Keratinocyte (primary cell): Measurements from ENCODE around the gene RAPGEF3. TPM values are rescaled to one million over a fixed set of nuclear protein-coding genes. Genes with fewer than 3 reads are reported as not detected.

Source experiments
- DNase-seq: peaks from one replicate; pipeline ENCODE4 v3.0.0-alpha.2; 2011; ENCODE audit warnings: low read depth, missing footprints, low spot score
- FAIRE-seq: peaks from 2 replicates; lab custom pipeline; 2011; peaks lifted over from hg19 to GRCh38; lab: Jason Lieb, UNC
- H2AFZ ChIP-seq: 2 replicates; pipeline ENCODE4 v1.6.0; 2012; ENCODE audit warnings: low read length, control low read depth, inconsistent platforms; ENCODE audit not compliant: control insufficient read depth
- H3K27ac ChIP-seq: 2 replicates; pipeline ENCODE4 v1.5.1; 2011; ENCODE audit warnings: low read length; ENCODE audit not compliant: control insufficient read depth, insufficient read depth
- H3K27me3 ChIP-seq: 3 replicates; pipeline ENCODE4 v1.6.0; 2011; ENCODE audit warnings: low read length; ENCODE audit not compliant: control insufficient read depth, insufficient read depth; ENCODE audit errors: extremely low read depth
- H3K36me3 ChIP-seq, 2 experiments: 2 replicates in 1 of 2; 3 replicates in 1 of 2; pipeline ENCODE4 v1.5.1; 2011; ENCODE audit warnings: low read length in 2 of 2, mild to moderate bottlenecking in 1 of 2; ENCODE audit not compliant: control insufficient read depth in 2 of 2, insufficient read depth in 2 of 2; ENCODE audit errors: extremely low read depth in 1 of 2
- H3K4me1 ChIP-seq: 3 replicates; pipeline ENCODE4 v1.5.1; 2011; ENCODE audit warnings: low read length; ENCODE audit not compliant: control insufficient read depth, insufficient read depth; ENCODE audit errors: extremely low read depth
- H3K4me2 ChIP-seq: 3 replicates; pipeline ENCODE4 v1.6.0; 2011; ENCODE audit warnings: low read depth, low read length; ENCODE audit not compliant: control insufficient read depth, insufficient read depth; ENCODE audit errors: extremely low read depth
- H3K4me3 ChIP-seq, 3 experiments: fragments of 200-600 bp in 1 of 3; sonication (generic) in 1 of 3; 2 replicates in 2 of 3; 3 replicates in 1 of 3; pipeline ENCODE4 v1.5.1; 2011 to 2016; ENCODE audit warnings: low read length in 3 of 3, mild to moderate bottlenecking in 3 of 3, control low read depth in 2 of 3, inconsistent platforms in 1 of 3, low read depth in 1 of 3, mixed read lengths in 1 of 3, mixed run types in 1 of 3, moderate library complexity in 1 of 3; ENCODE audit not compliant: control insufficient read depth in 2 of 3, insufficient read depth in 2 of 3; ENCODE audit errors: extremely low read depth in 1 of 3
- H3K79me2 ChIP-seq: 2 replicates; pipeline ENCODE4 v1.6.0; 2012; ENCODE audit warnings: low read length; ENCODE audit not compliant: control insufficient read depth, insufficient read depth
- H3K9ac ChIP-seq: 3 replicates; pipeline ENCODE4 v1.6.0; 2011; ENCODE audit warnings: low read length; ENCODE audit not compliant: control insufficient read depth, insufficient read depth; ENCODE audit errors: extremely low read depth
- H3K9me1 ChIP-seq: 3 replicates; pipeline ENCODE4 v1.6.0; 2011; ENCODE audit warnings: low read length; ENCODE audit not compliant: control insufficient read depth, insufficient read depth; ENCODE audit errors: extremely low read depth
- H3K9me3 ChIP-seq: 2 replicates; pipeline ENCODE4 v1.5.1; 2012; ENCODE audit warnings: low read depth, low read length; ENCODE audit not compliant: control insufficient read depth
- H4K20me1 ChIP-seq: 3 replicates; pipeline ENCODE4 v1.6.0; 2011; ENCODE audit warnings: low read length; ENCODE audit not compliant: control insufficient read depth, insufficient read depth; ENCODE audit errors: extremely low read depth
- EZH2 ChIP-seq: IDR thresholded peaks from one replicate; pipeline ENCODE4 v1.6.1; 2012; ENCODE audit warnings: inconsistent platforms, mild to moderate bottlenecking, low read length, moderate library complexity
- dilution Hi-C: fragments of 300-500 bp; cut with MboI; formaldehyde crosslinking; loops from one replicate; pipeline ENCODE4 v1.7.0; 2020; ENCODE audit warnings: low sequenced_read_pairs; ENCODE audit not compliant: extremely low pct_ligation_motif_present
- polyA plus RNA-seq, 5 experiments: library from polyadenylated mRNA; depleted of rRNA in 3 of 5; stranded (reverse) in 3 of 5; stranded (forward) in 1 of 5; unstranded in 1 of 5; fragments of >200 nt; gene quantifications; 1 replicate in 1 of 5; 2 replicates in 3 of 5; 3 replicates in 1 of 5; pipeline versions ENCODE4 v1.2.1 to v1.2.3, GENCODE V29; 2011 to 2012; ENCODE audit warnings: missing spikeins in 2 of 5, low read depth in 1 of 5, low replicate concordance in 1 of 5
- TF ChIP-seq, protein P1 (sequence below), 3 experiments: IDR thresholded peaks in 1 of 3; conservative IDR thresholded peaks in 1 of 3; optimal IDR thresholded peaks in 1 of 3; 2 replicates in 2 of 3; 3 replicates in 1 of 3; pipeline versions ENCODE3 to v1.5.1; 2011; ENCODE audit warnings: low read length in 3 of 3, mild to moderate bottlenecking in 3 of 3, moderate library complexity in 2 of 3, control low read depth in 1 of 3, inconsistent platforms in 1 of 3; ENCODE audit not compliant: insufficient read depth in 2 of 3; ENCODE audit errors: extremely low read depth in 1 of 3

The RAPGEF3 gene
- polyA plus RNA-seq, 1 donor (not counting 4 experiments of a cell fraction or from before 2014, with no cell fraction given), result 5.1 TPM

GRCh38 chr12:47793015-47793681 is 34.5 kb upstream of the RAPGEF3 start:
- Histone ChIP-seq H3K27ac (no peak overlapping the region), H3K9me3 (no peaks in the 10 kb centered on the region), H3K9ac (no peak overlapping the region), H3K4me2 (no peak overlapping the region), H3K9me1 (no peaks in the 10 kb centered on the region), H3K27me3 (no peaks in the 10 kb centered on the region), H3K79me2 (no peaks in the 10 kb centered on the region), H3K4me1 (no peaks in the 10 kb centered on the region), H4K20me1 (no peaks in the 10 kb centered on the region), H3K36me3 (peaks cover 36 to 64% of the 10 kb centered on the region in 2 experiments), H2AFZ (no peak overlapping the region), H3K4me3 (no peak overlapping the region)
- FAIRE-seq (no peak), DNase-seq (no peak)
- dilution Hi-C loops, result no loop called here
- TF ChIP-seq EZH2, result no peak
- TF ChIP-seq, protein P1, sequence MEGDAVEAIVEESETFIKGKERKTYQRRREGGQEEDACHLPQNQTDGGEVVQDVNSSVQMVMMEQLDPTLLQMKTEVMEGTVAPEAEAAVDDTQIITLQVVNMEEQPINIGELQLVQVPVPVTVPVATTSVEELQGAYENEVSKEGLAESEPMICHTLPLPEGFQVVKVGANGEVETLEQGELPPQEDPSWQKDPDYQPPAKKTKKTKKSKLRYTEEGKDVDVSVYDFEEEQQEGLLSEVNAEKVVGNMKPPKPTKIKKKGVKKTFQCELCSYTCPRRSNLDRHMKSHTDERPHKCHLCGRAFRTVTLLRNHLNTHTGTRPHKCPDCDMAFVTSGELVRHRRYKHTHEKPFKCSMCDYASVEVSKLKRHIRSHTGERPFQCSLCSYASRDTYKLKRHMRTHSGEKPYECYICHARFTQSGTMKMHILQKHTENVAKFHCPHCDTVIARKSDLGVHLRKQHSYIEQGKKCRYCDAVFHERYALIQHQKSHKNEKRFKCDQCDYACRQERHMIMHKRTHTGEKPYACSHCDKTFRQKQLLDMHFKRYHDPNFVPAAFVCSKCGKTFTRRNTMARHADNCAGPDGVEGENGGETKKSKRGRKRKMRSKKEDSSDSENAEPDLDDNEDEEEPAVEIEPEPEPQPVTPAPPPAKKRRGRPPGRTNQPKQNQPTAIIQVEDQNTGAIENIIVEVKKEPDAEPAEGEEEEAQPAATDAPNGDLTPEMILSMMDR (optimal IDR thresholded peaks at IDR 0.05 in 1 of 3, IDR thresholded peaks at IDR 0.05 in 1 of 3, conservative IDR thresholded peaks at IDR 0.05 in 1 of 3; ENCODE audit: extremely low read depth in 1 of 3, insufficient read depth in 2 of 3, low read length in 3 of 3), result no peak

DNA sequence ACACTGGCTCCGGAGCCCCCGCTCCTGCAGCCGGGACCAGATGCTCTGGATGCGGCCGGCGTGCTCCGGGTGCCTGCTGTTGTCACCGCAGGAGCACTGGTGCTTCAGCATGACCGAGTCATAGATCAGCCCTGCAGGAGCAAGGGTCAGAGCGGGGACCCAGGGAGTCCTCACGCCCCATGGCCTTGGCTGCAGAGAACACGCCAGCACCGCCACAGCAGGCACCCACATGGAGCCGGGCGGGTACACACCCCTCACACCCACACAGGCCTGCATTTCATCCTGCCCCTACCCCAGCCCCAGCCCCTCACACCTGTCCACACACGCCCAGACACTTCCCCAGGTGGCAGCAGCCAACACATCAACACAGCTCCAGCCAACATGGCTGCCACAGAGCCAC is 33.2 kb upstream of the RAPGEF3 start:
- Histone ChIP-seq H3K79me2 (no peaks in the 10 kb centered on the region), H3K9me3 (no peaks in the 10 kb centered on the region), H2AFZ (no peak overlapping the region), H3K36me3 (peaks cover 48 to 64% of the 10 kb centered on the region in 2 experiments), H3K4me2 (no peak overlapping the region), H4K20me1 (no peaks in the 10 kb centered on the region), H3K9me1 (no peaks in the 10 kb centered on the region), H3K4me3 (no peak overlapping the region), H3K27ac (no peak overlapping the region), H3K9ac (no peak overlapping the region), H3K27me3 (no peaks in the 10 kb centered on the region), H3K4me1 (no peaks in the 10 kb centered on the region)
- dilution Hi-C loops, result no loop called here
- no peak for FAIRE-seq
- TF ChIP-seq, protein P1 (optimal IDR thresholded peaks at IDR 0.05 in 1 of 3, IDR thresholded peaks at IDR 0.05 in 1 of 3, conservative IDR thresholded peaks at IDR 0.05 in 1 of 3; ENCODE audit: extremely low read depth in 1 of 3, insufficient read depth in 2 of 3, low read length in 3 of 3), result no peak
- no peak for TF ChIP-seq EZH2
- no peak for DNase-seq
